ENCODE results near the gene INTS6. TPM values are rescaled to one million over a fixed set of nuclear protein-coding genes. Genes with fewer than 3 reads are reported as not detected.

The INTS6 gene
- total and polyA plus RNA-seq, 2 donors from 2014 or later = 8.3 to 31.0 TPM

- H3K9me3 ChIP-seq (ENCODE audit: control insufficient read depth in 2 of 3, insufficient read depth in 1 of 3, low read length in 3 of 3) = no peaks in the 10 kb centered on the region
- H3K4me1 ChIP-seq (ENCODE audit: control insufficient read depth in 2 of 3, insufficient read depth in 2 of 3, low read depth in 1 of 3, low read length in 3 of 3) = no peaks in the 10 kb centered on the region
- DNase-seq = no peak
- no peaks in the 10 kb centered on the region for H3K27me3 ChIP-seq (ENCODE audit: control insufficient read depth, insufficient read depth, low read length)
- intact Hi-C loops (cut with DNase I) = no loop called here
- H3K36me3 ChIP-seq (ENCODE audit: control insufficient read depth in 2 of 3, insufficient read depth in 3 of 3, low read length in 3 of 3) = no peaks in the 10 kb centered on the region
- TF ChIP-seq CTCF (IDR thresholded peaks at IDR 0.05; ENCODE audit: borderline replicate concordance, extremely low read depth, insufficient read depth) = no peak
- H3K27ac ChIP-seq (ENCODE audit: low read depth in 2 of 2, low read length in 2 of 2) = no peak overlapping the region
- no peak overlapping the region for H3K4me3 ChIP-seq (ENCODE audit: low read length in 3 of 3)
- FAIRE-seq = no peak
- H3K9ac ChIP-seq (ENCODE audit: low read length in 3 of 3) = no peak overlapping the region
Measured at GRCh38 chr13:51479199-51479523, 26.3 kb upstream of the INTS6 start.

GRCh38 chr13:51478418-51479198 lies 25.8 kb upstream of the INTS6 start:
- DNase-seq (no peak), FAIRE-seq (no peak)
- no peak overlapping the region for H3K9ac ChIP-seq (ENCODE audit: low read length in 3 of 3)
- H3K4me1 ChIP-seq (ENCODE audit: control insufficient read depth in 2 of 3, insufficient read depth in 2 of 3, low read depth in 1 of 3, low read length in 3 of 3) = no peaks in the 10 kb centered on the region
- H3K27ac ChIP-seq (ENCODE audit: low read depth in 2 of 2, low read length in 2 of 2) = no peak overlapping the region
- TF ChIP-seq CTCF (IDR thresholded peaks at IDR 0.05; ENCODE audit: borderline replicate concordance, extremely low read depth, insufficient read depth) = no peak
- peak overlapping the region in 2 of 3 donors; percentile 15 to 27 for H3K4me3 ChIP-seq (ENCODE audit: low read length in 3 of 3)
- intact Hi-C loops (cut with DNase I) = no loop called here
- no peaks in the 10 kb centered on the region for H3K27me3 ChIP-seq (ENCODE audit: control insufficient read depth, insufficient read depth, low read length)
- H3K36me3 ChIP-seq (ENCODE audit: control insufficient read depth in 2 of 3, insufficient read depth in 3 of 3, low read length in 3 of 3) = no peaks in the 10 kb centered on the region
- H3K9me3 ChIP-seq (ENCODE audit: control insufficient read depth in 2 of 3, insufficient read depth in 1 of 3, low read length in 3 of 3) = no peaks in the 10 kb centered on the region

GRCh38 chr13:51477653-51478324 lies 25.0 kb upstream of the INTS6 start:
- Histone ChIP-seq H3K27me3 (ENCODE audit: control insufficient read depth, insufficient read depth, low read length) (no peaks in the 10 kb centered on the region), H3K9me3 (ENCODE audit: control insufficient read depth in 2 of 3, insufficient read depth in 1 of 3, low read length in 3 of 3) (no peaks in the 10 kb centered on the region), H3K4me3 (ENCODE audit: low read length in 3 of 3) (no peak overlapping the region), H3K9ac (ENCODE audit: low read length in 3 of 3) (no peak overlapping the region), H3K4me1 (ENCODE audit: control insufficient read depth in 2 of 3, insufficient read depth in 2 of 3, low read depth in 1 of 3, low read length in 3 of 3) (no peaks in the 10 kb centered on the region), H3K36me3 (ENCODE audit: control insufficient read depth in 2 of 3, insufficient read depth in 3 of 3, low read length in 3 of 3) (no peaks in the 10 kb centered on the region), H3K27ac (ENCODE audit: low read depth in 2 of 2, low read length in 2 of 2) (peak overlapping the region in 1 of 2 donors; percentile 28)
- TF ChIP-seq CTCF (IDR thresholded peaks at IDR 0.05; ENCODE audit: borderline replicate concordance, extremely low read depth, insufficient read depth) = no peak
- FAIRE-seq (no peak), DNase-seq (no peak)
- intact Hi-C loops (cut with DNase I) = no loop called here
